HTR-8/SVneo (cell line): ENCODE results near the gene MLPH.
"Not testable (repeated sequence)": the region's sequence is repeated elsewhere in the genome, so short reads cannot be mapped to it uniquely, and the experiment has no call there.

Source experiments
- DNase-seq: peaks from one replicate; pipeline ENCODE4 v3.0.0; 2011; ENCODE audit warnings: low spot score, mixed read lengths; ENCODE audit not compliant: insufficient read length
- FAIRE-seq: peaks from 2 replicates; lab custom pipeline; 2011; peaks lifted over from hg19 to GRCh38; lab: Jason Lieb, UNC

The MLPH gene

DNA sequence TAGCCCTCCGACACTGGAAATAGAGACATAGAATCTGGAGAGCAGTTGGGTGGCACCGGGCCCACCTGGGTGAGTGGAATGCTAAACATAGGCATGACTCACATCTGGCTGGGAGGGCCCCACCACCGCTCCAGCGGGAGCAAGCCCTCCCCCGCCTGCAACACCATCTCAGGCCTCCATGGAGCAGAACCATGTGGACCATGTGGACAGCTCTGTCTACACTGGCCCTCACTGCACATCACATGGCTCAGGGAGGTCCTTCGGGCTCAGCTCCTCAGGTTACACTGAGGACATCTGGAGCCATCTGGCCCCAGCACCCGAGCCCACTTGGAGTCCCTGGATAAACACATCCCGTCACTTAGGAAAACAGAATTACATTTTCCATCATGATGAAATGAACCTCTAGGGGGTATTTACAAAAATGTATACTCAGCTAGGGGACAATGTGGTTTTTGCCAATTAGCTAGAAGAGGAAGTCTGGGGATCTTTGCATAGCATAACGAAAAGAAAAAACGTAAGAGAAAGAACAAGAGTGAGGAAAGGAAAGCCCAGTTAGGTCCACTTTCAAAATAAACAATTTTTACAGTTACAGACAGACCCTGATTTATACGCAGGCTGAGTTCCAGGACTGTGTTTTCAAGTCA lies 30.7 kb upstream of the MLPH start:
- DNase-seq (no peak), FAIRE-seq (no peak)

- DNase-seq (no peak), FAIRE-seq (peak; percentile 65)
Measured at GRCh38 chr2:237457388-237457941, 29.6 kb upstream of the MLPH start.

GRCh38 chr2:237458519-237458918 lies 28.5 kb upstream of the MLPH start:
- DNase-seq (no peak), FAIRE-seq (no peak)

DNA sequence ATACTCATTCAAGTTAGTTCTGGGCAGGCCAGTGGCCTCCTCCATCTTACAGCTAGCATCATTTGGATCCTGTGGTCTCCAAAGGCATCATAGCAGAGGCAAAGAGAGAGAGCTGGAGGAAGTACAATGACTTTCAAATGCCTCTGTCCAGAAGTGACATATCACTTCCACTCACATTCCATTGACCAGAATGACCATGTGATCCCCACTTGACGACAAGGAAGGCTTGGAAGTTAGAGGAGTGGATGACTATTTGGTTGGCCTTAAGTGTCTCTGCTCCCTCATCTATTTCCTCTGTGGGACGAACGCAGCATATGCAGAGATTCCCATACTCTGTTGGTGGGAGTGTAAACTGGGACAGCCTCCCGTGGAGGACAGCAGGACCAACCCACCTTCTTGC lies 27.8 kb upstream of the MLPH start:
- DNase-seq (no peak), FAIRE-seq (no peak)

- DNase-seq (peak; percentile 51), FAIRE-seq (peak; percentile 20)
Measured at GRCh38 chr2:237459741-237460174, 27.3 kb upstream of the MLPH start.

DNA sequence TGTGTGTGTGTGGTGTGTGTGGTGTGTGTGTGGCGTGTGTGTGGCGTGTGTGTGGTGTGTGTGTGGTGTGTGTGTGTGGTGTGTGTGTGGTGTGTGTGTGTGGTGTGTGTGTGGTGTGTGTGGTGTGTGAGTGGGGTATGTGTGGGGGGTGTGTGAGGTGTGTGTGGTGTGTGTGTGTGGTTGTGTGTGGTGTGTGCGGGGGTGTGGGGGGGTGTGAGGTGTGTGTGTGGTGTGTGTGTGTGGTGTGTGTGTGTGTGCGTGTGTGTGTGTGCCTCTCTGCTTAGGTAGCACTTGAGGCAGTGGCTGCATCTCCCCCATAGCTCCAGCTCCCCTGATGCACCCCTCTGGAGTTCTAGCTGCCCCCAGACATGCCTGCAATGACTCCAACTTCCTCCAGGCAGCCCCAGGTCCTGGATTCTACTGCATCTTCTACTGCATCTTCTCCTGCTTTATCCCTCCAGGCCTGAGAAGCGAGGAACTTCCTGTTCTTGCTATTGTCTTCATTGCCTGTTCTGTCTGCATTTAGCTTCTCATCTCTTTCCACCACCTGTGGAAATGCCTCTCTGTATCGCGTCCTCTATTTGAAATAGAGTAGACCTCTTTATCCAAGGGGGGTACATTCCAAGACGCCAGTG lies 22.2 kb upstream of the MLPH start:
- FAIRE-seq (peak; percentile 99), DNase-seq (no peak)

DNA sequence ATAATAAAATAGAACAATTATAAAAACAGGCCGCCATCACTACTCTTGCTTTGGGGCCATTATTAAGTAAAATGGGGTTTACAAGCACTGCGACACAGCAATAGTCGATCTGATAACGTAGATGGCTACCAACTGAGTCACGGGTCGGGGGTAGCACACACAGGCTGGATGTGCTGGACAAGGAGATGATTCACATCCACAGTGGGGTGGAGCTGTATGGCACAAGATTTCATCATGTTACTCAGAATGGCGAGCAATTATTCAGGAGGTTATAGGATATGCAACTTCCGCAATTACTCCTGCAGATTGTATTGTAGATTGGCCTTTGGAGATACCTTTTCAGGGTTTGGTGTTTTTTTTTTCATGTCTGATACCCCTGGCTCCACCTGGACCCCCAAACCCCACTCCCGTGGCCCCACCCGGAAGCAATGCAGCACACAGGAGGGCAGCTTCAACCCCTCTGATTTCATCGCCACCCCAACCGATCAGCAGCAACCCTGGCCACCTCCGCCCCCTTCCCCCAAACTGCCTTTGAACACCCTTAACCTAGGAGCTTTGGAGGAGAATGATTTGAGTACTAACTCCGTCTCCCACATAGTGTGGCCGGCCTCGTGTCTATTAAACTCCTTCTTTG lies 21.4 kb upstream of the MLPH start:
- FAIRE-seq (peak; percentile 90), DNase-seq (peak; percentile 71)

- FAIRE-seq = no peak
- DNase-seq = no peak
Measured at GRCh38 chr2:237466211-237466610, 20.8 kb upstream of the MLPH start.

DNA sequence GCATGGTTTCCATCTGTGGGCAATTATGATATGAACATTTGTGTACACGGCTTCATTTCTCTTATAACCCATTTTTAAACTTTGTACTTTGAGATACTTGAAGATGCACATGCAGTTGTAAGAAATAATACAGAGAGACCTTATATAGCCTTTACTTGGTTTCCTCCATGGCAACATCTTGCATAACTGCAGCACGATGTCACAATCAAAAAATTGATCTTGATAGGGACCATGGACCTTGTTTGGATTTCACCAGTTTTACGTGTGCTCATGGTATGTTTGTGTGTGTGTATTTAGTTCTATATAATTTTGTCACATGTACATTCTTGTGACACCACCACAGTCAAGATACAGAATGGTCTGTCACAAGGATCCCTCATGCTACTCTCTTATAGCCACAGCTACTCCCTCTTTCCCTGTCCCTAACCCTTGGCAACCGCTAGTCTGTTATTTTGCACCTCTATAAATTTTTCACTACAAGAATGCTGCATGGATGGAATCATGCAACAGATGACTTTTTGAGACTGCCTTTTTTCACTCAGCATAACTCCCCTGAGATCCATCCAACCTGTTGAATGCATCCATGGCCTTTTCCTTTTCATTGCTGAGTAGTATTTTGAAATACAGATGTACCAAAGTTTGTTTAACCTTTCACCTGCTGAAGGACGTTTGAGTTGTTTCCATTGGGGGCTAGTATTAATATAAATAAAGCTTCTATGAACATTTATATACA lies 19.4 kb upstream of the MLPH start:
- FAIRE-seq = no peak
- no peak for DNase-seq

DNA sequence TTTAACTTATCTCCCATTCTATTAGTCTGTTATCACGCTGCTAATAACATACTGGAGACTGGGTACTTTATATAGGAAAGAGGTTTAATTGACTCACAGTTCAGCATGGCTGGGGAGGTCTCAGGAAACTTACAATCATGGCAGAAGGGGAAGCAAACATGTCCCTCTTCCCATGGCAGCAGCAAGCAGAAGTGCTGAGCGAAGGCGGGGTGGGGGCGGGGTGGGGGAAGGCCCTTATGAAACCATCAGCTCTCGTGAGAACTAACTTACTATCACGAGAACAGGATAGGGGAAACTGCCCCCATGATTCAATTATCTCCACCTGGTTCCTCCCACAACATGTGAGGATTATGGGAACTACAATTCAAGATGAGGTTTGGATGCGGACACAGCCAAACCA lies 17.6 kb upstream of the MLPH start:
- FAIRE-seq, DNase-seq: not testable (repeated sequence)

- DNase-seq (no peak), FAIRE-seq (no peak)
Measured at GRCh38 chr2:237469849-237470248, 17.2 kb upstream of the MLPH start.

- DNase-seq (no peak), FAIRE-seq (no peak)
Measured at GRCh38 chr2:237470914-237471313, 16.1 kb upstream of the MLPH start.

- FAIRE-seq = peak; percentile 92
- DNase-seq = peak; percentile 72
Measured at GRCh38 chr2:237471438-237472186, 15.4 kb upstream of the MLPH start.

DNA sequence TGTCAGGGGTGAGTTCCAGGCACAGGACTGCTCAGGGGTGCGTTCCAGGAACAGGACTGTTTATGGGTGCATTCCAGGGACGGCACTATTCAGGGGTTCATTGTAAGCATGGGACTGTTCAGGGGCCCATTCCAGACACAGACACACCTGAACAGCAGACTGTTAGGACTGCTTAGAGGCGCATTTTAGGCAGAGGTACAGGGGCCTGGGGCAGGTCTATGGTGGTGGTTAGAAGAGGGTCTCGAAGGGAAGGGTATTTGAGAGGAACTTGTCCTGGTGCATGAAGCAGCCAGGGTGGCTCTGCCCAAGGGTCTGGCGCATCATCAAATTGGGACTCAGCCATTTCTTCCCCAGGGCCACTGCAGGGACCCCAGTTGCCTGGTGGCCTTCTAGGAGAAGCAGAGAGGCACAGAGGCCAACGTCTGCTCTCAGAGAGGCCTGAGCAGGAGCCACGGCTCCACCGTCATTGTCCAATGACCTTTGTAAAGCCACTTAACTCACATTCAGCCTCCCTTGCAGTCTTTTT lies 14.8 kb upstream of the MLPH start:
- no peak for FAIRE-seq
- no peak for DNase-seq

DNA sequence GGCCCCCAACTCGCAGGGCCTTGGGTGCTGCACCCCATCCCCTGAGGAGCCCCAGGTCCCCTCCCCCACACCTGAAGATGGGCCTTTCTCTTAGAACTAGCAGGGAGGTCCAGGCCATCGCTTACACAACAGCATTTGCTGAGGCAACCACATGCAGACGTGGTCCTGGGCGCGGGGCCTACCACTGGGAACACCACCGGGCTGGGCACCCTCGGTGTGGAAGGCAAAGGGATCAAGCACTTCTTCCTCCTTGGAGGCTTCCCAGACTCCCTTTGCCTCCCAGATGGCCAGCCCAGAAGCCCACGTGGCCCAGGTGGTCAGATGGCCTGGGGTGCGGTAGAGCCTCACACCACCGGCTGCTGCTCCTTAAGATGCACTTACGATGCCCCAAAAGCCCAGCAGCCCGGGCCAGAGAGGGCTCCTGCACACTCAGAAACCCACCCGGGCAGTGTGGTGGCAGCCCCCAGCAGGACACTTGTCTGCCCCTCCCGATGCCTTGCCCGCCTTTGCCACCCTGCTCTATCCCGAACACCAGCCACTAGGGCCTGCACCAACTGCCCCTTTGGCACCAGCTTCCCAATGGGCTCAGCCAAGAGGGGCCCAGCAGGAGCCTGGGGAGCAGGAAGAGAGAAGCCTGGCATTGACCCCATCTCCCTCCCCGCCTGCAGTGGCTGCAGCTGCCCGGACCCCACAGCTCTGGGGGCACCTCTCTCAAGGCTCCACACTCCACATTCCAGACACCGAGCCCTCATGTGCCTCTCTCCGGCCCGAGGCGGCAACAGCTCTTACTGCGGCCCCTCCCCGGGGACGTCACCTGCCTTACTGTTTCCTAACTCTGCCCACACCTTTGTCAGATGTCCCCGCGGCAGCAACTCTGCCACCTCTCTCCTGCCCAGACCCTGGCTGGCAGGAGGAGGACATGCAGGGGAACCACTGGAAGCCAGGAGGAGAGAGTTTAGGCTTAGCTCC lies 13.9 kb upstream of the MLPH start:
- FAIRE-seq (no peak), DNase-seq (no peak)

- FAIRE-seq (no peak), DNase-seq (no peak)
Measured at GRCh38 chr2:237473878-237474441, 13.1 kb upstream of the MLPH start.

- DNase-seq (no peak), FAIRE-seq (no peak)
Measured at GRCh38 chr2:237474442-237474911, 12.6 kb upstream of the MLPH start.
